GM12891 (cell line): ENCODE data around the gene KCTD11.

Experiments
- POLR2A ChIP-seq: IDR thresholded peaks from 2 replicates; pipeline ENCODE4 v1.6.1; 2011; ENCODE audit warnings: low read depth, low read length, control low read depth
- POLR2AphosphoS5 ChIP-seq: IDR thresholded peaks from 2 replicates; pipeline ENCODE4 v1.6.1; 2011; ENCODE audit warnings: low read depth, low read length, control low read depth

DNA sequence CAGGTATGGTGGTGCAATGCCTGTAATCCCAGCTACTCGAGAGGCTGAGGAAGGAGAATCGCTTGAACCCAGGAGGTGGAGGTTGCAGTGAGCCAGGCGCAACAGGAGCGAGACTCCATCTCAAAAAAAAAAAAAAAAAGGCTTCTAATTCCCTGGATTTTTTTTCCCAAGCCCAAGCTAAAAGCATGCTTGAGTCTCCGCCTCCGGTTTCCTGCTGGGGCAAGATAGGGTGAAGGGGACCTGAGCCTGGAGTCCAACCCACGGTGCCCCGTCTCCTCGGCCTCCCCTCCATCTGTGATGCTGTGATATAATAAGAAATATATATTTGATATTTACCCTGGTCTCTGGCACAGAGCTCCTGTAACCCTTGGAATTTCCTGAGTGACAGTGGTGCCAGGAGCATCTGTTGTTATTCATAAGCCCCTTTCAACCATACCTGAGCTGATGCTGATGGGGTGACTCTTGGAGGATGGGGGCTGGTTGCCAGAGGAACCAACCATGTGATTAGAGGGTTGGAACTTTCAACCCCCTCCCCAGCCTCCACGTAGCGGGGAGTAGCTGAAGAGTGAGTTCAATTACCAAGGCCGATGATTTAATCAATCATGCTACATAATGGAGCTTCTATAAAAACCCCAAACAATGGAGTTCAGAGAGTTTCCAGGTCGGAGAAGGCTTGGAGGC lies 16.1 kb downstream of the KCTD11 start:
- TF ChIP-seq POLR2A (no peak), POLR2AphosphoS5 (no peak)
